ENCODE results near the gene RXRA. TPM values are rescaled to one million over a fixed set of nuclear protein-coding genes. Genes with fewer than 3 reads are reported as not detected.
A peak's percentile ranks its signal among the peaks of the same experiment; 100 is the strongest.

RXRA gene
- total and polyA plus RNA-seq, 4 experiments from 2014 or later = 1.0 to 11.9 (median 6.4) TPM

- POLR2A ChIA-PET (ENCODE audit: partially characterized antibody) = no interaction called here
- no peaks in the 10 kb centered on the region for H3K4me1 ChIP-seq (ENCODE audit: insufficient read depth, low read length)
- no peak for DNase-seq
- H3K4me3 ChIP-seq (ENCODE audit: low read length in 2 of 2) = no peak overlapping the region
- no peaks in the 10 kb centered on the region for H3K36me3 ChIP-seq (ENCODE audit: insufficient read depth, low read length)
- H3K9me3 Mint-ChIP-seq = no peaks in the 10 kb centered on the region
- H3K4me1 Mint-ChIP-seq = peaks cover 8 to 13% (median 10%) of the 10 kb centered on the region in 4 donors
- H3K27me3 Mint-ChIP-seq = no peaks in the 10 kb centered on the region
- CTCF ChIA-PET (ENCODE audit: partially characterized antibody) = no interaction called here
- H3K36me3 Mint-ChIP-seq = no peaks in the 10 kb centered on the region
- peak overlapping the region in 1 of 7 donors; percentile 24 for H3K27ac Mint-ChIP-seq
- no peaks in the 10 kb centered on the region for H3K27me3 ChIP-seq (ENCODE audit: insufficient read depth, low read length)
- no peaks in the 10 kb centered on the region for H3K9me3 ChIP-seq (ENCODE audit: control insufficient read depth in 1 of 2, low read length in 2 of 2)
- no peak overlapping the region for H3K4me3 Mint-ChIP-seq
- no peak overlapping the region for H3K27ac ChIP-seq (ENCODE audit: low read depth, low read length)
- intact Hi-C loops (cut with micrococcal nuclease) = no loop called here
Observed at GRCh38 chr9:134374301-134375010, 48.2 kb downstream of the RXRA start.

GRCh38 chr9:134375011-134375390 lies 48.7 kb downstream of the RXRA start:
- Histone ChIP-seq H3K4me3 (ENCODE audit: low read length in 2 of 2) (no peak overlapping the region), H3K9me3 (ENCODE audit: control insufficient read depth in 1 of 2, low read length in 2 of 2) (no peaks in the 10 kb centered on the region), H3K27me3 (ENCODE audit: insufficient read depth, low read length) (no peaks in the 10 kb centered on the region), H3K27ac (ENCODE audit: low read depth, low read length) (no peak overlapping the region), H3K4me1 (ENCODE audit: insufficient read depth, low read length) (no peaks in the 10 kb centered on the region), H3K36me3 (ENCODE audit: insufficient read depth, low read length) (no peaks in the 10 kb centered on the region)
- Mint-ChIP-seq H3K9me3 (no peaks in the 10 kb centered on the region), H3K27me3 (no peaks in the 10 kb centered on the region), H3K4me3 (no peak overlapping the region), H3K4me1 (peaks cover 8 to 13% (median 10%) of the 10 kb centered on the region in 4 donors), H3K27ac (peak overlapping the region in 1 of 7 donors; percentile 46), H3K36me3 (no peaks in the 10 kb centered on the region)
- CTCF ChIA-PET (ENCODE audit: partially characterized antibody) = no interaction called here
- POLR2A ChIA-PET (ENCODE audit: partially characterized antibody) = no interaction called here
- no peak for DNase-seq
- intact Hi-C loops (cut with micrococcal nuclease) = no loop called here

- Histone ChIP-seq H3K4me1 (ENCODE audit: insufficient read depth, low read length) (no peaks in the 10 kb centered on the region), H3K9me3 (ENCODE audit: control insufficient read depth in 1 of 2, low read length in 2 of 2) (no peaks in the 10 kb centered on the region), H3K27ac (ENCODE audit: low read depth, low read length) (no peak overlapping the region), H3K27me3 (ENCODE audit: insufficient read depth, low read length) (no peaks in the 10 kb centered on the region), H3K4me3 (ENCODE audit: low read length in 2 of 2) (no peak overlapping the region), H3K36me3 (ENCODE audit: insufficient read depth, low read length) (no peaks in the 10 kb centered on the region)
- ChIA-PET CTCF (ENCODE audit: partially characterized antibody) (no interaction called here), POLR2A (ENCODE audit: partially characterized antibody) (no interaction called here)
- Mint-ChIP-seq H3K27ac (peak overlapping the region in 1 of 7 donors; percentile 94), H3K9me3 (no peaks in the 10 kb centered on the region), H3K27me3 (no peaks in the 10 kb centered on the region), H3K4me3 (peak overlapping the region in 1 of 8 donors; percentile 16), H3K36me3 (no peaks in the 10 kb centered on the region), H3K4me1 (peaks cover 8 to 13% (median 10%) of the 10 kb centered on the region in 4 donors)
- intact Hi-C loops (cut with micrococcal nuclease) = no loop called here
- no peak for DNase-seq
Observed at GRCh38 chr9:134375430-134376385, 49.5 kb downstream of the RXRA start.

- H3K4me3 Mint-ChIP-seq = no peak overlapping the region
- H3K27ac ChIP-seq (ENCODE audit: low read depth, low read length) = no peak overlapping the region
- ChIA-PET POLR2A (ENCODE audit: partially characterized antibody) (interaction anchor here (1.6 kb wide), 1 partner anchor 15 kb away, joined by 7 read pairs; no protein-coding TSS in a partner anchor), CTCF (ENCODE audit: partially characterized antibody) (no interaction called here)
- intact Hi-C loops (cut with micrococcal nuclease) = no loop called here
- no peak overlapping the region for H3K4me3 ChIP-seq (ENCODE audit: low read length in 2 of 2)
- H3K9me3 Mint-ChIP-seq = no peaks in the 10 kb centered on the region
- no peaks in the 10 kb centered on the region for H3K36me3 ChIP-seq (ENCODE audit: insufficient read depth, low read length)
- no peaks in the 10 kb centered on the region for H3K27me3 ChIP-seq (ENCODE audit: insufficient read depth, low read length)
- peaks cover 11 to 20% (median 16%) of the 10 kb centered on the region in 4 donors for H3K4me1 Mint-ChIP-seq
- H3K27ac Mint-ChIP-seq = peak overlapping the region in 3 of 7 donors; percentile 22 to 94 (median 42)
- H3K36me3 Mint-ChIP-seq = no peaks in the 10 kb centered on the region
- H3K4me1 ChIP-seq (ENCODE audit: insufficient read depth, low read length) = peaks cover 3% of the 10 kb centered on the region
- no peaks in the 10 kb centered on the region for H3K9me3 ChIP-seq (ENCODE audit: control insufficient read depth in 1 of 2, low read length in 2 of 2)
- H3K27me3 Mint-ChIP-seq = no peaks in the 10 kb centered on the region
- DNase-seq = no peak
Observed at GRCh38 chr9:134376386-134377142, 50.3 kb downstream of the RXRA start.

GRCh38 chr9:134377143-134377484 lies 50.9 kb downstream of the RXRA start:
- Histone ChIP-seq H3K36me3 (ENCODE audit: insufficient read depth, low read length) (no peaks in the 10 kb centered on the region), H3K4me3 (ENCODE audit: low read length in 2 of 2) (no peak overlapping the region), H3K27ac (ENCODE audit: low read depth, low read length) (no peak overlapping the region), H3K4me1 (ENCODE audit: insufficient read depth, low read length) (peaks cover 8% of the 10 kb centered on the region), H3K27me3 (ENCODE audit: insufficient read depth, low read length) (no peaks in the 10 kb centered on the region), H3K9me3 (ENCODE audit: control insufficient read depth in 1 of 2, low read length in 2 of 2) (no peaks in the 10 kb centered on the region)
- intact Hi-C loops (cut with micrococcal nuclease) = no loop called here
- Mint-ChIP-seq H3K27ac (peak overlapping the region in 2 of 7 donors; percentile 19 to 52), H3K9me3 (no peaks in the 10 kb centered on the region), H3K4me1 (peaks cover 16 to 25% (median 21%) of the 10 kb centered on the region in 4 donors), H3K36me3 (no peaks in the 10 kb centered on the region), H3K4me3 (no peak overlapping the region), H3K27me3 (no peaks in the 10 kb centered on the region)
- POLR2A ChIA-PET (ENCODE audit: partially characterized antibody) = interaction anchor here (1.2 to 1.6 kb wide), 3 partner anchors 13 to 19 kb away, joined by 3 to 7 read pairs (median 4); no protein-coding TSS in a partner anchor
- no peak for DNase-seq
- CTCF ChIA-PET (ENCODE audit: partially characterized antibody) = interaction anchor here (1.0 kb wide), 1 partner anchor 73 kb away, joined by 3 read pairs; no protein-coding TSS in a partner anchor

GRCh38 chr9:134377976-134378375 lies 51.7 kb downstream of the RXRA start:
- Mint-ChIP-seq H3K27me3 (no peaks in the 10 kb centered on the region), H3K27ac (no peak overlapping the region), H3K4me1 (peaks cover 18 to 33% (median 28%) of the 10 kb centered on the region in 4 donors), H3K4me3 (no peak overlapping the region), H3K36me3 (no peaks in the 10 kb centered on the region), H3K9me3 (no peaks in the 10 kb centered on the region)
- Histone ChIP-seq H3K27me3 (ENCODE audit: insufficient read depth, low read length) (no peaks in the 10 kb centered on the region), H3K4me1 (ENCODE audit: insufficient read depth, low read length) (peaks cover 17% of the 10 kb centered on the region), H3K9me3 (ENCODE audit: control insufficient read depth in 1 of 2, low read length in 2 of 2) (no peaks in the 10 kb centered on the region), H3K4me3 (ENCODE audit: low read length in 2 of 2) (no peak overlapping the region), H3K27ac (ENCODE audit: low read depth, low read length) (no peak overlapping the region), H3K36me3 (ENCODE audit: insufficient read depth, low read length) (no peaks in the 10 kb centered on the region)
- intact Hi-C loops (cut with micrococcal nuclease) = no loop called here
- ChIA-PET POLR2A (ENCODE audit: partially characterized antibody) (interaction anchor here (1.2 to 1.6 kb wide), 3 partner anchors 12 to 19 kb away, joined by 3 to 7 read pairs (median 4); no protein-coding TSS in a partner anchor), CTCF (ENCODE audit: partially characterized antibody) (interaction anchor here (0.9 to 1.2 kb wide), 4 partner anchors 10 to 207 kb away, joined by 3 to 4 read pairs (median 3); no protein-coding TSS in a partner anchor)
- DNase-seq = no peak
